H9 (cell line): ENCODE results near the gene AP3D1. TPM values are rescaled to one million over a fixed set of nuclear protein-coding genes. Genes with fewer than 3 reads are reported as not detected.
A peak's percentile ranks its signal among the peaks of the same experiment; 100 is the strongest.

Source experiments
- DNase-seq: peaks from one replicate; pipeline ENCODE4 v3.0.0-alpha.2; 2017
- H2AFZ ChIP-seq: one replicate; pipeline ENCODE4 v1.6.1; 2013; ENCODE audit warnings: mild to moderate bottlenecking, low read length, control low read depth, moderate library complexity
- H2AK5ac ChIP-seq: 2 replicates; pipeline ENCODE4 v1.6.1; 2013; ENCODE audit warnings: low read length, control low read depth, mixed read lengths; ENCODE audit not compliant: insufficient read length
- H2BK120ac ChIP-seq: one replicate; pipeline ENCODE4 v1.6.1; 2013; ENCODE audit warnings: low read depth, mild to moderate bottlenecking, low read length, control low read depth, inconsistent platforms; ENCODE audit not compliant: poor library complexity, severe bottlenecking
- H2BK12ac ChIP-seq: 2 replicates; pipeline ENCODE4 v1.6.1; 2013; ENCODE audit warnings: low read length, control low read depth, mixed read lengths, low read depth; ENCODE audit not compliant: insufficient read length
- H2BK15ac ChIP-seq: 2 replicates; pipeline ENCODE4 v1.6.1; 2013; ENCODE audit warnings: low read depth, low read length, control low read depth
- H2BK20ac ChIP-seq: one replicate; pipeline ENCODE4 v1.6.1; 2013; ENCODE audit warnings: low read depth, mild to moderate bottlenecking, low read length, control low read depth, inconsistent platforms; ENCODE audit not compliant: poor library complexity, severe bottlenecking
- H2BK5ac ChIP-seq: 2 replicates; pipeline ENCODE4 v1.6.1; 2013; ENCODE audit warnings: low read length, control low read depth, mixed read lengths; ENCODE audit not compliant: insufficient read length
- H3K14ac ChIP-seq: 2 replicates; pipeline ENCODE4 v1.6.1; 2013; ENCODE audit warnings: low read length, control low read depth; ENCODE audit not compliant: insufficient read depth
- H3K18ac ChIP-seq: 2 replicates; pipeline ENCODE4 v1.6.1; 2013; ENCODE audit warnings: low read depth, mild to moderate bottlenecking, mixed read lengths, low read length, control low read depth; ENCODE audit not compliant: insufficient read length
- H3K23ac ChIP-seq: 2 replicates; pipeline ENCODE4 v1.6.1; 2013; ENCODE audit warnings: low read length, control low read depth, mixed read lengths, low read depth; ENCODE audit not compliant: insufficient read length
- H3K23me2 ChIP-seq: 2 replicates; pipeline ENCODE4 v1.6.1; 2013; ENCODE audit warnings: low read depth, mild to moderate bottlenecking, mixed read lengths, low read length, control low read depth; ENCODE audit not compliant: insufficient read length, poor library complexity, severe bottlenecking
- H3K27ac ChIP-seq: 2 replicates; pipeline ENCODE4 v1.5.1; 2013; ENCODE audit warnings: low read length, control low read depth, mixed read lengths, low read depth; ENCODE audit not compliant: insufficient read length
- H3K27me3 ChIP-seq: 2 replicates; pipeline ENCODE4 v1.6.1; 2013; ENCODE audit warnings: low read length, control low read depth, inconsistent platforms; ENCODE audit not compliant: insufficient read depth
- H3K4ac ChIP-seq: 2 replicates; pipeline ENCODE4 v1.6.1; 2013; ENCODE audit warnings: low read depth, mild to moderate bottlenecking, control low read depth, inconsistent platforms, low read length, moderate library complexity
- H3K4me1 ChIP-seq: 2 replicates; pipeline ENCODE4 v1.6.1; 2013; ENCODE audit warnings: low read length, control low read depth, inconsistent platforms; ENCODE audit not compliant: insufficient read depth
- H3K4me2 ChIP-seq: 2 replicates; pipeline ENCODE4 v1.6.1; 2013; ENCODE audit warnings: low read length, control low read depth, mixed read lengths; ENCODE audit not compliant: insufficient read length, insufficient read depth
- H3K56ac ChIP-seq: 2 replicates; pipeline ENCODE4 v1.6.1; 2013; ENCODE audit warnings: low read depth, mild to moderate bottlenecking, mixed read lengths, low read length, control low read depth; ENCODE audit not compliant: insufficient read length
- H3K79me1 ChIP-seq: 2 replicates; pipeline ENCODE4 v1.6.1; 2013; ENCODE audit warnings: low read depth, mild to moderate bottlenecking, moderate library complexity, low read length, control low read depth, inconsistent platforms; ENCODE audit not compliant: insufficient read depth, poor library complexity, severe bottlenecking
- H3K79me2 ChIP-seq: 2 replicates; pipeline ENCODE4 v1.6.1; 2013; ENCODE audit warnings: low read length, control low read depth, inconsistent platforms; ENCODE audit not compliant: insufficient read depth
- H3K9ac ChIP-seq: 2 replicates; pipeline ENCODE4 v1.6.1; 2013; ENCODE audit warnings: low read length, control low read depth, mixed read lengths; ENCODE audit not compliant: insufficient read length; ENCODE audit errors: extremely low read depth
- H3K9me3 ChIP-seq: one replicate; pipeline ENCODE4 v1.6.1; 2013; ENCODE audit warnings: low read depth, low read length, inconsistent platforms; ENCODE audit not compliant: control insufficient read depth
- H3T11ph ChIP-seq: one replicate; pipeline ENCODE4 v1.6.1; 2013; ENCODE audit warnings: mild to moderate bottlenecking, low read length, control low read depth, inconsistent platforms
- H4K20me1 ChIP-seq: one replicate; pipeline ENCODE4 v1.6.1; 2013; ENCODE audit not compliant: control insufficient read depth, insufficient read length, insufficient read depth
- H4K5ac ChIP-seq: 2 replicates; pipeline ENCODE4 v1.6.1; 2013; ENCODE audit warnings: low read depth, mild to moderate bottlenecking, mixed read lengths, low read length, control low read depth; ENCODE audit not compliant: insufficient read length
- H4K8ac ChIP-seq: replicated peaks from 2 replicates; pipeline ENCODE4 v1.6.1; 2013; ENCODE audit warnings: low read length, control low read depth, mixed read lengths, low read depth; ENCODE audit not compliant: insufficient read length
- H4K91ac ChIP-seq: 2 replicates; pipeline ENCODE4 v1.6.1; 2013; ENCODE audit warnings: low read depth, mild to moderate bottlenecking, moderate library complexity, mixed read lengths, low read length, control low read depth; ENCODE audit not compliant: insufficient read length
- H3K27ac Mint-ChIP-seq, 3 experiments: 2 replicates in 2 of 3; 3 replicates in 1 of 3; pipeline ENCODE4 v1.8.0; 2020 to 2021; ENCODE audit warnings: mixed read lengths in 3 of 3, mild to moderate bottlenecking in 1 of 3, moderate library complexity in 1 of 3
- H3K27me3 Mint-ChIP-seq: 2 replicates; pipeline ENCODE4 v1.8.0; 2021; ENCODE audit warnings: low read depth, mild to moderate bottlenecking, moderate library complexity, mixed read lengths
- H3K36me3 Mint-ChIP-seq, 3 experiments: 2 replicates in 2 of 3; 3 replicates in 1 of 3; pipeline ENCODE4 v1.8.0; 2020 to 2021; ENCODE audit warnings: low read depth in 3 of 3, mixed read lengths in 3 of 3; ENCODE audit not compliant: insufficient read depth in 1 of 3
- H3K4me1 Mint-ChIP-seq, 2 experiments: 2 replicates each; pipeline ENCODE4 v1.8.0; 2020; ENCODE audit warnings: mixed read lengths in 2 of 2
- H3K4me3 Mint-ChIP-seq, 2 experiments: 2 replicates in 1 of 2; 3 replicates in 1 of 2; pipeline ENCODE4 v1.8.0; 2020 to 2021; ENCODE audit warnings: mild to moderate bottlenecking in 2 of 2, mixed read lengths in 2 of 2, moderate library complexity in 1 of 2
- H3K9me3 Mint-ChIP-seq, 2 experiments: 2 replicates in 1 of 2; 3 replicates in 1 of 2; pipeline ENCODE4 v1.8.0; 2020; ENCODE audit warnings: mild to moderate bottlenecking in 2 of 2, mixed read lengths in 2 of 2, moderate library complexity in 1 of 2
- CTCF ChIP-seq: fragments of 200-600 bp; sonication (generic); conservative IDR thresholded peaks from 3 replicates; pipeline ENCODE4 v1.8.0; 2021; ENCODE audit warnings: antibody characterized with exemption, mild to moderate bottlenecking
- WGBS: extraction: QIAGEN DNeasy Blood & Tissue Kit; methylation state at CpG from one replicate; pipeline ENCODE4 v1.1.7; 2013; ENCODE audit warnings: missing lambda C conversion rate, low lambda C conversion rate, mixed read lengths; ENCODE audit not compliant: insufficient read length; ENCODE audit errors: extremely low coverage; 5-methylcytosine and 5-hydroxymethylcytosine counted together
- total RNA-seq: library from RNA; stranded (reverse); gene quantifications from 2 replicates; pipeline ENCODE4 v1.2.1, GENCODE V29; 2021

Gene AP3D1
- total RNA-seq, 1 experiment from 2014 or later = 142 TPM

GRCh38 chr19:2187159-2187558 lies 35.8 kb upstream of the AP3D1 start:
- no peak overlapping the region for H2BK120ac ChIP-seq
- no CpG with 5 or more reads among the region's 13 CpGs for WGBS
- H3K36me3 Mint-ChIP-seq = peaks cover 21 to 53% (median 53%) of the 10 kb centered on the region in 3 experiments; a peak in 6 of 7 replicates
- H3K79me2 ChIP-seq = no peaks in the 10 kb centered on the region; the same call in 1 of the 2 replicates
- H3K4me1 ChIP-seq = no peaks in the 10 kb centered on the region
- no peaks in the 10 kb centered on the region for H3K27me3 Mint-ChIP-seq
- peak overlapping the region; percentile 41 for H2BK5ac ChIP-seq
- no peak overlapping the region for H2AK5ac ChIP-seq
- no peak overlapping the region for H3T11ph ChIP-seq
- no peak overlapping the region for H2AFZ ChIP-seq
- H4K91ac ChIP-seq = no peak overlapping the region
- no peak overlapping the region for H3K4ac ChIP-seq
- no peaks in the 10 kb centered on the region for H4K20me1 ChIP-seq
- no peak overlapping the region for H3K56ac ChIP-seq
- H3K23ac ChIP-seq = no peak overlapping the region
- no peaks in the 10 kb centered on the region for H3K9me3 Mint-ChIP-seq
- 0 out of 4 replicates have a peak, but pooled peaks cover 0 to 5% of the 10 kb centered on the region in 2 experiments for H3K4me1 Mint-ChIP-seq
- no peak overlapping the region for H2BK20ac ChIP-seq
- no peaks in the 10 kb centered on the region for H3K23me2 ChIP-seq
- H3K4me2 ChIP-seq = no peak overlapping the region
- no peak overlapping the region for H3K4me3 Mint-ChIP-seq
- H3K14ac ChIP-seq = no peak overlapping the region
- DNase-seq = no peak
- no peak overlapping the region for H3K18ac ChIP-seq
- peaks cover 3% of the 10 kb centered on the region for H3K79me1 ChIP-seq
- H4K5ac ChIP-seq = no peak overlapping the region
- no peak overlapping the region for H2BK15ac ChIP-seq
- no peak overlapping the region for H2BK12ac ChIP-seq
- no peaks in the 10 kb centered on the region for H3K9me3 ChIP-seq
- H3K27ac ChIP-seq = no peak overlapping the region
- no peak overlapping the region for H3K9ac ChIP-seq
- H3K27ac Mint-ChIP-seq = peak overlapping the region in 1 of 3 experiments; percentile 70; a peak in 3 of 7 replicates
- no peak for TF ChIP-seq CTCF
- H4K8ac ChIP-seq = no peak overlapping the region
- no peaks in the 10 kb centered on the region for H3K27me3 ChIP-seq
